ENCODE measurements around the gene MYH9.
"Not testable (repeated sequence)": the region's sequence is repeated elsewhere in the genome, so short reads cannot be mapped to it uniquely, and the experiment has no call there.

MYH9 gene

GRCh38 chr22:36292823-36293530 lies 94.8 kb downstream of the MYH9 start:
- no peak for DNase-seq (ENCODE audit: low read depth, low spot score)

GRCh38 chr22:36291831-36292740 lies 95.7 kb downstream of the MYH9 start:
- no peak for DNase-seq (ENCODE audit: low read depth, low spot score)

GRCh38 chr22:36290391-36291075 lies 97.2 kb downstream of the MYH9 start:
- not testable (repeated sequence) for DNase-seq (ENCODE audit: low read depth, low spot score)

- DNase-seq (ENCODE audit: low read depth, low spot score): not testable (repeated sequence)
Measured at GRCh38 chr22:36289948-36290371, 97.8 kb downstream of the MYH9 start.

- no peak for DNase-seq (ENCODE audit: low read depth, low spot score)
Measured at GRCh38 chr22:36289406-36289870, 98.3 kb downstream of the MYH9 start.

GRCh38 chr22:36288571-36289405 lies 99.0 kb downstream of the MYH9 start:
- DNase-seq (ENCODE audit: low read depth, low spot score): no peak

- DNase-seq (ENCODE audit: low read depth, low spot score): no peak
Measured at GRCh38 chr22:36287881-36288515, 99.8 kb downstream of the MYH9 start.

- DNase-seq (ENCODE audit: low read depth, low spot score): peak; percentile 52
Measured at GRCh38 chr22:36286096-36286957, 101.4 kb downstream of the MYH9 start.

GRCh38 chr22:36285545-36285944 lies 102.2 kb downstream of the MYH9 start:
- no peak for DNase-seq (ENCODE audit: low read depth, low spot score)

- DNase-seq (ENCODE audit: low read depth, low spot score): no peak
Measured at GRCh38 chr22:36285017-36285416, 102.8 kb downstream of the MYH9 start.

- no peak for DNase-seq (ENCODE audit: low read depth, low spot score)
Measured at GRCh38 chr22:36284171-36284571, 103.6 kb downstream of the MYH9 start.

- DNase-seq (ENCODE audit: low read depth, low spot score): no peak
Measured at GRCh38 chr22:36282328-36282831, 105.4 kb downstream of the MYH9 start.

- DNase-seq (ENCODE audit: low read depth, low spot score): no peak
Measured at GRCh38 chr22:36281781-36282327, 105.9 kb downstream of the MYH9 start.

- DNase-seq (ENCODE audit: low read depth, low spot score): no peak
Measured at GRCh38 chr22:36280379-36280778, 107.4 kb downstream of the MYH9 start.

GRCh38 chr22:36279219-36279666 lies 108.5 kb downstream of the MYH9 start:
- no peak for DNase-seq (ENCODE audit: low read depth, low spot score)

- no peak for DNase-seq (ENCODE audit: low read depth, low spot score)
Measured at GRCh38 chr22:36277482-36278291, 110.1 kb downstream of the MYH9 start.

- DNase-seq (ENCODE audit: low read depth, low spot score): no peak
Measured at GRCh38 chr22:36274531-36274930, 113.2 kb downstream of the MYH9 start.

GRCh38 chr22:36271951-36272350 lies 115.8 kb downstream of the MYH9 start:
- DNase-seq (ENCODE audit: low read depth, low spot score): not testable (repeated sequence)
